Trophoblast cell (in vitro differentiated cells and primary cell): ENCODE data around the gene KCTD14.

Experiments used
- DNase-seq, 2 donors: peaks; one replicate each; pipeline ENCODE4 v3.0.0-alpha.2; 2016
- H2AFZ ChIP-seq: 2 replicates; pipeline ENCODE4 v1.6.1; 2013; ENCODE audit warnings: low read length, moderate library complexity, mild to moderate bottlenecking; ENCODE audit not compliant: insufficient read depth, poor library complexity
- H2AK5ac ChIP-seq: 2 replicates; pipeline ENCODE4 v1.6.1; 2013; ENCODE audit warnings: mild to moderate bottlenecking, low read length
- H2BK120ac ChIP-seq: 2 replicates; pipeline ENCODE4 v1.6.1; 2013; ENCODE audit warnings: low read length, mild to moderate bottlenecking, moderate library complexity; ENCODE audit not compliant: insufficient read depth, poor library complexity
- H2BK12ac ChIP-seq: 2 replicates; pipeline ENCODE4 v1.6.1; 2013; ENCODE audit warnings: mild to moderate bottlenecking, low read length, moderate library complexity
- H2BK5ac ChIP-seq: 2 replicates; pipeline ENCODE4 v1.6.1; 2013; ENCODE audit warnings: low read length, low read depth, moderate library complexity, mild to moderate bottlenecking; ENCODE audit not compliant: poor library complexity
- H3K14ac ChIP-seq: 2 replicates; pipeline ENCODE4 v1.6.1; 2013; ENCODE audit warnings: mild to moderate bottlenecking, low read length
- H3K18ac ChIP-seq: 2 replicates; pipeline ENCODE4 v1.6.1; 2013; ENCODE audit warnings: mild to moderate bottlenecking, low read length
- H3K23ac ChIP-seq: 2 replicates; pipeline ENCODE4 v1.6.1; 2013; ENCODE audit warnings: low read length
- H3K27ac ChIP-seq: 2 replicates; pipeline ENCODE4 v1.5.1; 2013; ENCODE audit warnings: low read depth, mild to moderate bottlenecking, inconsistent platforms, low read length, moderate library complexity
- H3K27me3 ChIP-seq: 2 replicates; pipeline ENCODE4 v1.6.1; 2013; ENCODE audit warnings: inconsistent platforms, mild to moderate bottlenecking, low read length, moderate library complexity; ENCODE audit not compliant: insufficient read depth
- H3K36me3 ChIP-seq, 2 experiments: 1 replicate in 1 of 2; 2 replicates in 1 of 2; pipeline ENCODE4 v1.6.1; 2013; ENCODE audit warnings: low read length in 2 of 2, mild to moderate bottlenecking in 2 of 2, moderate library complexity in 1 of 2; ENCODE audit not compliant: insufficient read depth in 2 of 2, control insufficient read depth in 1 of 2
- H3K4ac ChIP-seq: 2 replicates; pipeline ENCODE4 v1.6.1; 2013; ENCODE audit warnings: low read depth, mild to moderate bottlenecking, low read length, moderate library complexity
- H3K4me1 ChIP-seq, 2 experiments: 1 replicate in 1 of 2; 2 replicates in 1 of 2; pipeline ENCODE4 v1.6.1; 2013; ENCODE audit warnings: low read length in 2 of 2, mild to moderate bottlenecking in 2 of 2, moderate library complexity in 1 of 2; ENCODE audit not compliant: insufficient read depth in 2 of 2, control insufficient read depth in 1 of 2
- H3K4me2 ChIP-seq: 2 replicates; pipeline ENCODE4 v1.6.1; 2013; ENCODE audit warnings: inconsistent platforms, mild to moderate bottlenecking, low read length, moderate library complexity
- H3K4me3 ChIP-seq: 2 replicates; pipeline ENCODE4 v1.5.1; 2013; ENCODE audit warnings: mild to moderate bottlenecking, low read depth, low read length, inconsistent platforms
- H3K79me1 ChIP-seq: one replicate; pipeline ENCODE4 v1.6.1; 2013; ENCODE audit warnings: low read length
- H3K79me2 ChIP-seq: 2 replicates; pipeline ENCODE4 v1.6.1; 2013; ENCODE audit warnings: low read length, mild to moderate bottlenecking; ENCODE audit not compliant: control insufficient read depth, insufficient read depth, poor library complexity
- H3K9ac ChIP-seq: 2 replicates; pipeline ENCODE4 v1.6.1; 2013; ENCODE audit warnings: mild to moderate bottlenecking, low read length
- H3K9me3 ChIP-seq: 2 replicates; pipeline ENCODE4 v1.6.1; 2013; ENCODE audit warnings: low read depth, mild to moderate bottlenecking, control low read depth, inconsistent platforms, low read length; ENCODE audit not compliant: insufficient read depth
- H4K12ac ChIP-seq: 2 replicates; pipeline ENCODE4 v1.6.1; 2013; ENCODE audit warnings: low read depth, mild to moderate bottlenecking, low read length, moderate library complexity
- H4K8ac ChIP-seq: 2 replicates; pipeline ENCODE4 v1.6.1; 2013; ENCODE audit warnings: low read depth, mild to moderate bottlenecking, low read length, moderate library complexity
- H4K91ac ChIP-seq: one replicate; pipeline ENCODE4 v1.6.1; 2013; ENCODE audit warnings: low read depth, mild to moderate bottlenecking, low read length, moderate library complexity
- WGBS: extraction: QIAGEN DNeasy Blood & Tissue Kit; methylation state at CpG from one replicate; pipeline ENCODE4 v1.1.7; 2013; ENCODE audit warnings: missing lambda C conversion rate; ENCODE audit not compliant: insufficient read length, insufficient coverage; ENCODE audit errors: extremely low coverage; 5-methylcytosine and 5-hydroxymethylcytosine counted together

The KCTD14 gene

DNA sequence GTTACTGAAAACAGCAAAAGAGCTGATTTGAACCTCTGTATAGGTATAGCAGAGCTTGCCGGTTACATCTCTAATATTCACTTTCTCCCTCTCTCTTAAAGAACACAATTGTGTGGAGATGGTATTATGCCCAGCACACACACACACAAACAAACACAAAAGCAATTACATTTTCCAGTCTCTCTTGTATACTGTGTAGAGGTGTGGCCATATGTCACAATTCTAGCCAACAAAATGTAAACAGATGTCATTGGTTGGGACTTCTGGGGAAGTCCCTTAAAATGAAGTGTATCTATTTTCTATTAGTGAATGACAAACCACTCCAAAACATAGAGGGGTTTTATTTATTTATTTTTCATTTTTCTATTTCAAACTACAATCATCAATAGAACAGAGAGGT is 12.8 kb downstream of the KCTD14 start:
- Histone ChIP-seq H3K36me3 (peaks cover 0 to 2% of the 10 kb centered on the region in 2 experiments), H2BK5ac (no peak overlapping the region), H3K4ac (no peak overlapping the region), H4K8ac (no peak overlapping the region), H2BK120ac (no peak overlapping the region), H3K27me3 (no peaks in the 10 kb centered on the region), H3K27ac (no peak overlapping the region), H2AFZ (no peak overlapping the region), H3K23ac (no peak overlapping the region), H2AK5ac (no peak overlapping the region), H4K12ac (no peak overlapping the region), H3K18ac (no peak overlapping the region), H2BK12ac (no peak overlapping the region), H3K4me2 (no peak overlapping the region), H3K14ac (no peak overlapping the region), H3K4me1 (no peaks in the 10 kb centered on the region), H3K4me3 (no peak overlapping the region), H3K79me2 (no peaks in the 10 kb centered on the region), H4K91ac (no peak overlapping the region), H3K9me3 (no peaks in the 10 kb centered on the region), H3K79me1 (no peaks in the 10 kb centered on the region), H3K9ac (no peak overlapping the region)
- DNase-seq, result no peak
- WGBS, result no CpG with 5 or more reads among the region's 1 CpG

DNA sequence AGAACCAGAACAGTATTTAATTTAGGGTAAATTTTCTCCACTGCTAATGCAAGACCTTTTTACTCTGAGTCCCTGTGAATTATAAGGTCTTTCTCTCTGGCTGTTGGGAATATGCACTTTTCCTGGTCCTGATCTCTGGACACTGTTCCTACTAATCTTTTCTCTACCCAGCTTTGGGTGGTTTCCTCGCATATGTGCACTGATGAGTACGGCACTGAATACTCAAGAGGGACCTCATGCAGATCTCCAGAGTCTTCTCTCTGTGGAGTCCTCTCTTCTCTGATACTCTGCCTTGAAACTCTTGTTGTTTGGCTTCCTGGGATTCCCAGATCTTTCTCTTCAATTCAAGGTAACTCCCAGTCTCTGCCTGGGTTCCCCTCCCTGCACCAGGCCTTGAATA is 14.0 kb downstream of the KCTD14 start:
- H3K4me1 ChIP-seq, result no peaks in the 10 kb centered on the region
- no peaks in the 10 kb centered on the region for H3K9me3 ChIP-seq
- no peaks in the 10 kb centered on the region for H3K79me2 ChIP-seq
- H3K14ac ChIP-seq, result no peak overlapping the region
- DNase-seq, result no peak
- no peak overlapping the region for H4K91ac ChIP-seq
- no peak overlapping the region for H2BK120ac ChIP-seq
- no peak overlapping the region for H3K27ac ChIP-seq
- no CpG with 5 or more reads among the region's 2 CpGs for WGBS
- no peak overlapping the region for H3K4me2 ChIP-seq
- H3K23ac ChIP-seq, result no peak overlapping the region
- H3K36me3 ChIP-seq, result no peaks in the 10 kb centered on the region
- H3K4me3 ChIP-seq, result no peak overlapping the region
- H3K9ac ChIP-seq, result no peak overlapping the region
- no peak overlapping the region for H2AK5ac ChIP-seq
- no peak overlapping the region for H4K8ac ChIP-seq
- no peak overlapping the region for H4K12ac ChIP-seq
- H2BK12ac ChIP-seq, result no peak overlapping the region
- H2AFZ ChIP-seq, result no peak overlapping the region
- no peak overlapping the region for H3K4ac ChIP-seq
- H3K18ac ChIP-seq, result no peak overlapping the region
- H2BK5ac ChIP-seq, result no peak overlapping the region
- no peaks in the 10 kb centered on the region for H3K79me1 ChIP-seq
- no peaks in the 10 kb centered on the region for H3K27me3 ChIP-seq

DNA sequence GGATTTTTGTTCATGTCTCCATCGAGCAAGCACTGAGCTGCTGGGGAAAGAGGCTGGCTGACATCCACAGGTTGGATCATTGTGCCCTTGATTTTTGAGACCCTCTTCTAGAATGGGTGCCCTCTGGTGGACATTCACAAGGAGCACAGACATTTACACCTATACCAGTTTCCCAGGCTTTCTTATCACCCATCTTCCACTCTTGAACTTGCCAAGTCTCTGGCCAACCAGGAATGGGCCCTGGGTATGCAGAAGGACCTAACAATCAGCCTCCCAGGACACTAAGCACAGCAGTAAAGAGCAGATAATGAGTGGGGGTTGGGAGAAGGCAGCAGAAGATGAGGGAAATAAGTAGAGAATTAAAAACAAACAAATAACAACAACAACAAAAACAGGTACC is 22.9 kb downstream of the KCTD14 start:
- Histone ChIP-seq H3K79me1 (peaks cover 2% of the 10 kb centered on the region), H3K4me1 (no peaks in the 10 kb centered on the region), H3K18ac (no peak overlapping the region), H3K4ac (no peak overlapping the region), H3K79me2 (no peaks in the 10 kb centered on the region), H2BK12ac (no peak overlapping the region), H3K9ac (no peak overlapping the region), H3K27ac (no peak overlapping the region), H3K4me2 (no peak overlapping the region), H3K36me3 (no peaks in the 10 kb centered on the region), H2AK5ac (no peak overlapping the region), H3K23ac (no peak overlapping the region), H4K91ac (no peak overlapping the region), H2BK120ac (no peak overlapping the region), H2AFZ (no peak overlapping the region), H3K4me3 (no peak overlapping the region), H3K14ac (no peak overlapping the region), H4K12ac (no peak overlapping the region), H4K8ac (no peak overlapping the region), H2BK5ac (no peak overlapping the region), H3K9me3 (no peaks in the 10 kb centered on the region), H3K27me3 (no peaks in the 10 kb centered on the region)
- DNase-seq, result peak; percentile 33 to 75
- no CpG with 5 or more reads among the region's 1 CpG for WGBS

DNA sequence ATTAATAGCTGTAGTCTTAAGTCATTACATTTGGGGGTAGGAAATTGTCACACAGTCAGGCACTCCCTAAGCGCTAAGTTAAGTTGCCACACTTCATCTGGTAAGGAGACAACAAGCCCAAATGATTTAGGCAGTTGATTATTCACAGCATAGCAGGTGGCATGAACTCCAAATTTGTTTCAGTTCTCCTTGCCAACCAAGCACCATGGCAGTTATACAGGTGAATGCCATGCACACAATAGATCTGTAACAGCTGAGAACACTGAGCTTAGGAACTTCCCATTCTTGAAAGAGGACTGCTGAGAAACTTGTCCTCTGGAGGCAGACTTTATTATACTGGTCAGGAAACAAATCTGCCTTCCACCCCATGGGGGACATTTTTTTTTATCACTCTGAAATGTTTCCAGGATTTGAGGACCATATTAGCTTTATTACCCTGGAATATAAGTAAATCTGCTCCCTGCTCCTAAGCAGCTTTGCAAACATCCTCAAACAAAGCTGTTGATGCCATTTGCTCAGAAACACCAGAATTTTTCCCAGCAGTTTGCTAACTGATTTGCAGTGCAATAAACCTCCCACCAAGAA is 23.5 kb downstream of the KCTD14 start:
- Histone ChIP-seq H3K18ac (no peak overlapping the region), H3K4me1 (no peaks in the 10 kb centered on the region), H3K27me3 (no peaks in the 10 kb centered on the region), H3K4me2 (no peak overlapping the region), H3K79me2 (no peaks in the 10 kb centered on the region), H2AFZ (no peak overlapping the region), H3K79me1 (peaks cover 2% of the 10 kb centered on the region), H4K12ac (no peak overlapping the region), H2AK5ac (no peak overlapping the region), H3K36me3 (no peaks in the 10 kb centered on the region), H3K4me3 (no peak overlapping the region), H3K23ac (no peak overlapping the region), H3K9ac (no peak overlapping the region), H3K14ac (no peak overlapping the region), H2BK120ac (no peak overlapping the region), H3K4ac (no peak overlapping the region), H3K27ac (no peak overlapping the region), H4K8ac (no peak overlapping the region), H2BK12ac (no peak overlapping the region), H2BK5ac (no peak overlapping the region), H4K91ac (no peak overlapping the region), H3K9me3 (no peaks in the 10 kb centered on the region)
- WGBS, result no CpG with 5 or more reads among the region's 1 CpG
- no peak for DNase-seq
